NCI-H2029 (cell line): ENCODE results near the gene PTPRG.

ENCODE experiments used
- DNase-seq: peaks from one replicate; lab custom pipeline; 2025; lab: John Stamatoyannopoulos, UW

The PTPRG gene

DNA sequence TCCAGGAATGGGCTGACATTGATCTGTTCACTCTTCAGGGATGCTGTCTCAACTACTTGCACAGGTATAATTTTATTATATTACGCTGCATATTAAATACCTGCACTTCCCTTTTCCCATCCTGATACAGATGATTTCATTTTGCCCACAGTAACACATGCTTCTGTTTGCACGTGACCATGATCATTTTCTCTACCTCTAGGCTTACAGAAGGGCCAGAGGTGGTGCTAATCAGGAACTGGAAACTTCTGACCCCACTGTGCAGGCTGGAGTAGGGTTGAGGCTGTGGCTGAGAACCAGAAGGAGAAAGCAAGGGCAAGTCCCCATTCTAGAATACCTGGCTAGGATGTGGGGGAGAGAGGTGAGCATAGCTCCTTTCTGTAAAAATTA, 304.8 kb downstream of the PTPRG start:
- DNase-seq: no peak

DNA sequence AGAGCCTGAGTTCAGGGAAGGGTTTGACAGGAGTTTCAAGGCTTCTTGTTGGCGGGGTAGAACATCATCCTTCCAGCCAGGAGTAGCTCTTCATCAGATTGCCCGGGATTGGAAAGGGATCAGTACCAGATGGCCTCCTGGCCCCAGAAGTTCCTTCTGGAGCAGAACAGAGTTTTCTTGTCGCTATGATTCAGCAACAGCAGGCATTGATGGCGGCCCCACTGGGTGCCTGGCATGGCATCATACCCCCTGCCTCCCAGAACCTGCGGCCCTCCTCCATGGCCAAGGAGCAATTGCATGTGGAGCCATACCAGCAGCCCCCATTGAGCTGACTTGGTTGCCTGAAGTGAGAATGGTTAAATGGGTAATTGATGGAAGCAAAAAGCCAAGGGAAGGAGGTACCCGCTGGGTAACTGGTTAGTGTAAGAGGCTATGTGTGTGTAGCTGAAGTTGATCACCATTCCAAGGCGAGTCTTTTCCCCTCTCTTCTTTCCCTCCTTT, 305.6 kb downstream of the PTPRG start:
- no peak for DNase-seq

DNA sequence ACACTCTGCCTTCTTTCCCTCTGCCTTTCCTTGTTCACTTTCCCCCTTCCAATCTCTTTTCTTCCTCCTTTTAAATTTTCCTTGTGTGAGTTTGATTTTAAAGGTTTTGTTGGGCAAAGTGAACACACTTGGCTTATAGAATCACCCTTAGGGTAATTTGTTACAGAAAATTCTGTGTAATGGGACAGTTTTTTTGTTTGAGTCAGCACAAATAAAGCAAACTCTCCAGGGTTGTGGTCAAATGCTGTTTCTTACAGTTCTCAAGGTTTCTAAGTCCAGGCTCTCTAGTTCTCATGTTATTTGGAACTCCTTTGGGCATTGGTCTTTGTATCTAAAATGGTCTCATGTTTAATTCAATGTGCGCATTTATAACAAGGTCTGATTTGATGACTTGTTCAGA, 307.1 kb downstream of the PTPRG start:
- DNase-seq: no peak

DNA sequence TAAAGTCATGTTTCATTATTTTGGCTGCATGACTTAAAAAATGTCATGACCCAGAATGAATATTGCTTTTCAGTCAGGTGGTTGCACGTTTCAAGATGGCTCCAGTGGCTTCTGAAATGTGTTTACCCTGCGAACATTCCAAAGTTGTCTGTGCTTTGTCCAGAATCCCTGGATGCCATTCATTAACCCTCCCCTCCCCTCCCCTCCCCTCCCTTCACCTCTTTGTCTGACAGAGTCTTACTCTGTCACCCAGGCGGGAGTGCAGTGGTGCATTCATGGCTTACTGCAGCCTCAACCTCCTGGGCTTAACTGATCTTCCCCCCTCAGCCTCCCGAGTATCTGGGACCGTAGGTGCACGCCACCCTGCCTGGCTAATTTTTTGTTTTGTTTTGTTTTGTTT, 308.0 kb downstream of the PTPRG start:
- no peak for DNase-seq

DNA sequence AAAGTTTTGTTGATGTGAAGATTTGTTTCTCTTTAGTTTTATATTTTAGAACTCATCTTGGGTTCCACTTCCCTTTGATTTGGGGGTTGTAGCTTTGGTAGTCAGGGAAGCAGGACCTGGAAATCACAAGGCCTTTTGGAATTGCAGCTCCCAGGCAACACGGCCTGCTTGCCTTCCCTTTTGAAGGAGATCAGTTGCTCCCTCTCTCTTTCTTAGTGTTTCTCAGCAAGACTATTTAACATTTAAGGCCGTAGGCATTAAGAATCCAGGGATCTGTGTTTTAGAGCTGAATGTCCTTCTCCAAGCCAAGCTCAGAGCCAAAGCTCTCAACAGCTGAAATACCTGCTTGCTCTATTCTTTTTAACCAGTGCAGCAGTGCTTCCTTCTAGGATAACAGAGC, 310.3 kb downstream of the PTPRG start:
- no peak for DNase-seq

DNA sequence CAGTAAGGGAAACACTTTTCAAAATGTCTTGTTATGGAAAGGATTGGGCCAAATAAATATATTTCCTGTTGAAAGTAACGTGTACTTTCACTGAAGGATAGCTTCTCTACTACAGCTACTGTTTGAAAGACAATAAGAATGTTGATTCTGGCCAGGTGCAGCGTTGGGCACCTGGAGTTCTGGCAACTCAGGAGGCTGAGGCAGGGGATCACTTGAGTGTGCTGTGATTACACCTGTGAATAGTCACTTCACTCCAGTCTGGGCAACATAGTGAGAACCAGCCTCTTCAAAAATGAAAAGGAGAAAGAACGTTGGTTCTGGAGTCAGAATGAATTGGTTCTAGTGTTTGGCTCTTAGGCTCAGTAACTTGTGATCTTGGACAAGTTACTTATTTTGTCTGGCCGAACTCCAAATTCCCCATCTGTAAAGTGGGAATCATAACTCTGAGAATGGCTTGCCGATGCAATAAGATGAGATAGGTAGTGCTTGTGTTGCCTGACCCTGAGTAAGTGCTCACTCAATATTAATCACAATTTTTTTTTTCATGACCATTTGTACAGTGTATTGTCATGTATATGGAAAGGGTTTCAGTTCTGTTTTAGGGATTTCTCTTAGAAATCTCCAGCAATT, 310.8 kb downstream of the PTPRG start:
- DNase-seq: peak; percentile 66

DNA sequence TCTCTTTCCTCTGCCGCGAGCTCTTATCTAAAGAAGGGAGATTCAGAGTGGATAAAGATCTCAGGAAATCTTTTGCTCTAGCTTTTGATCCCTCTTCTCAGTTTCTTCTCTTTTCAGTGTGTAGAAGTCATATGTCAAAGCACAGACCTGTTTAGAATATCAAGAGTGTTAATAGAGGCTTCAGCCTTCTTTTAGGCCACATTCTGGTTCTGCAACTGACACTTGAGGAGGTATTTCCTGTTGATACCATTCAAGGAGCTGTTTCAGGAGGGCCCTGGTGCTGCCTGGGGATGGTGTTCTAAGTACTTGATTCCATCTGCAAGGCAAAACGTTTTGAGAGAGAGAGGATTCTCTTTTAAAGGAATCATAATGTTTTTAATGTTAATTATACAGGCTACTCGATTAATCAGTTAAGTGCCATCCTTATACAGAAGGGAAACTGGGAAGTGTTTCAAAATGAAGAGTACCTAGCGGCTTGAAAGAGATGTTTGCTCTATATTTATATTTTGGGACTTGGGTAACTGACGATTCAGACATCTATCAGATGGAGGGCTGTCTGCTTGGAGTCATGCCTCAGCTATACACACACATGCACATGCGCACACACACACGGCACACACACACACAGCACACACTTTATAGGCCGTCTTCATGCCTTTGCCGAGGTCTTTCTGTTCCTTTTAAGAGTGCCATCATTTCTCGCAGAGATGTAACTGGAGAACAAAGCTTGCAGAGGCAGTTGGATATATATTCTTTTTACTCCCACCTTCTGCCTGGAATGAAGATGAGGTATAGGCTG, 313.9 kb downstream of the PTPRG start:
- DNase-seq: peak; percentile 61

DNA sequence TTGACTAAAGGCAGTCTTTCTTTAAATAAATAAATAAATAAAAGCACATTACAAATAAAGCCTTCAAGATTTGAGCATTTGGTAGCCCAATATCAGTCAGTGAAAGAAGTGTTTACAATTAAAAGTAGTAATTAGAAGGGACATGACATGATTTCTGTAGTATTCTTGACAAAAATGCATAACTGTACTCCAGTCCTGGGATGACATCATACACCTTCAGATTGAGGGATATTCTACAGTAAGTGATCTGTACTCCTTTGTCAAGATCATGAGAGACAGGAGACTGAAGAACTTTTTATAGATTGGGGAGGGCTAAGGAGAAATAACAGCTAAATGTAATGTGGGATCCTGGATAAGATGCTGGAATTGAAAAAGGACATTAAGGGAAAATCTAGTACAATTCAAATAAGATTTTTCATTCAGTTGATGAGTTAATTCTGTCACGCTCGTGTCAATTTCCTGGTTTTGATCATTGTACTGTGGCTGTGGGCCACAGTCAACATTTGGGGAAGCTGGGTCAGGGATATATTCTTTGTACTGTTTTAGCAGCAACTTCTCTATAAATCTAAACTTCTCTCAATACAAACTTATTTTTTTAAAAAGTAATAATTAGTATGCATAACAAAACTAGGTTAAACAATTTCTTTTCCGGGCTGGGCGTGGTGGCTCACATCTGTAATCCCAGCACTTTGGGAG, 314.8 kb downstream of the PTPRG start:
- DNase-seq: no peak

DNA sequence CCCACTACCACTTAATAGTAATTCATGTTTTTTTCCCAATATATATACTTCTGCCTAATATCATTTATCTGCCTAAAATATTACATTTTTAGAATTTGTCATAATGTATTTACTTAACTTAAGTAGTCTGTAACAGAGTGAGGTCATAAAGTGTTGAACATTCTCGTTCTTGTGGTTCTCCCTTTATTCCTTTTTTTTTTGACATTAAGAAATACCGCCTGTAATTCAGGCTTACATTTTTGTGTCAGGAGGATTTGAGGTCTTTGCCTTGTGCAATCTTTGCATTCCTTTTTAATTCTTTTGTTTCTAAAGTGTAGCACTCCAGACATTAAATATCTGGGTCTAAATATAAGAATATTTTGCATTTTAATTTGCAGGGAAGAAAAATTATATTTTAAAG, 315.4 kb downstream of the PTPRG start:
- DNase-seq: no peak

DNA sequence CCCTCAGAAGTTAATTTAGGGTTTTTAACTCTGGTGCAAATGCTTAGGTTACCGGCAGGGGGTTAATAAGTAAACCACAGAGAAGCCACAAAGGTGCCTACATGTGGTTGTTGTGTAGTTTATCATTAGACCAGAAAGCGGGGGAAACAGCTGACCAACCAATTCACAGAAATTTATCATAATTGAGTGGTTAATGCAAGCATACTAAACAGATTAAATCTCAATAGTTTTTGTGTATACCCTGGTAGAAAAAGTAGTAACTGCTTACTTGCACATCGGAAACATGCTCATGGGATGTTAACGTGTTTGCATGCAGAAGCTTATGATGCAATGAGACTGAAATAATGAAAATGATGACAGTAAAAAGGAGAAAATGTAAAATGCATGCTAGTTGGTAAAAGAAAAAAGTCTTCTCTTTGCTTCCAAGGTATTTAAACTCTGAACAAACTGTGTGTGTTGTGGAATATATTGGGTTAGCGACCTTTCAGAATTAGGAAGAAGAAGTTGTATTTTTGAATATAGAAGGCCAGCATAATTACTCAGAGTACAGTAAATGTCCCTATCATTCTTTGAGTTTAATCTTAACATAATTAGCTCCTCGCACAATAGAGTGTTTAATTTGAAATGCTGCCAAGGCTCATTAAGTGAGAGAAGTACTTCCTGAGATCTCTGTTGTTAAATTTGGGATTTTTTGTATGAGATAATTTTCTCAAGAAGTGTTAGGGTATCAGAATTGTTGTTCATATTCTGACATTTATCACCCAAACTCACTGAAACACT, 316.2 kb downstream of the PTPRG start:
- no peak for DNase-seq

DNA sequence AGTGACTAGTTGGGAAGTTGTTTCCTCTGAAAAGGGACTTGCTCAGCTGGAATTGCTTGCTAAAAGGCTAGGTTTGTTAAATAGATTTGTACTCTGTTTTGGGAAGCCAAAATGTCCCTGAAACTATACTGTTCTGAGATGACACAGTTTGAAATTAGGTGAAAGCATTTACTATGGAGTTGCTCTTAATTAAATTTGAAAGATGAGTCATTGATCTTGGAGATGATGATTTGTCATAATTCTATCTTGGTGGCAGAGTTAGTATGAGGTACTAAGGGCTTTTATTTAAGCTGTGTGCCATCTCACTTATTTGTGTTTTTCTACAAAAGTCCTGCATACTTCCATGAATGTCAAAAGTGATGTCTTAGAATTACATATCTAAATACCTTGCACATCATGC, 320.9 kb downstream of the PTPRG start:
- DNase-seq: no peak

DNA sequence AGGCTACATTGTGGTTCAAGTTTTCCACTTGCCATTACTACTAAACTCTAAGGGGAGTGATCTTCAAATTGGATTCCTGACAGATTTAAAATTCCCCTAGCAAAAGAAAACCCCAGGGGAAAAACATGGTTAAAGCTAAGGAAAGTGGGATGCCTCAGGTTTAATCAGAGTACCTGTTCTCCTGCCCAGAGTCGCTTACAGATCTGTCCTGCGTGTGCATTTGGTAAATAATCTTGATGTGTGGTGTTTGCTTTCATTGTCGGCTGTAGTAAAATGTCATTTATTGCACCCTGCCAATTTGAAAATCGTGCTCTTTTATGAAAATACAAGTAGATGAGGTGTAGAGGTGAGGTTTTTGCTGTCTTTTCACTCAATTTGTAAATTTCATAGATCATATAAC, 323.4 kb downstream of the PTPRG start:
- DNase-seq: no peak

DNA sequence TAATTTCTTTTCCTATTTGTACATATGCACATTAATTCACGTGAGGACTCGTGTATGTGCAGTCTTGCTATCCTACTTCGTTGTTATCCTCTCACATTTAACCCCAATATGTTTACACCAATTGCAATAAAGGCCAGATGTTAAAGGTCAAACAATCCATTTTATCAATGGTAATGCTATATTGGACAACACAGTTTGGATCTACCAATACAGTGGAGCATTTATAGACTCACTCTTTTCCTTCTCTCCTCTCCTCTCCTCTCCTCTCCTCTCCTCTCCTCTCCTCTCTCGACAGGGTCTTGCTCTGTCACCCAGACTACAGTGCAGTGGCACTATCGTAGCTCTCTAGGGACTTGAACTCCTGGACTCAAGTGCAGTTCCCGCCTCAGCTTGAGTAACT, 324.0 kb downstream of the PTPRG start:
- no peak for DNase-seq

DNA sequence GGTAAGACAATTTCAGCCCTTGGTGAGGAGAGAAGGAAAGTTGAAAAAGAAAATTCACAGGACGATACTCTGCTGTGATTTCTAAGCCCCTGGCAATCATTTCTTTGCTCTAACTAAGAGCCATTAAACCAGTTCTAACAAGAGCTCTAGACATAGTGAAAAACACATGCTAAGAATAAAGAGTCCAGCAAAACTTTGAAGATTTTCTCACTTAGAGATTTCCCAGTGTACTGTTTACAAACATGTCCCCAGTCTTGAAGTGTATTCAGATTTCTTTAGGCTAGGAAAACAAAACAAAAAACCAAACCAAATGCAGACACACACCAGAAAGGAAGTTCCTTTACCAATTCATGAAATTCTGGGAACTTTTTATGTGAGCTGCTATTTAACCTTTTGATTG, 325.8 kb downstream of the PTPRG start:
- no peak for DNase-seq

DNA sequence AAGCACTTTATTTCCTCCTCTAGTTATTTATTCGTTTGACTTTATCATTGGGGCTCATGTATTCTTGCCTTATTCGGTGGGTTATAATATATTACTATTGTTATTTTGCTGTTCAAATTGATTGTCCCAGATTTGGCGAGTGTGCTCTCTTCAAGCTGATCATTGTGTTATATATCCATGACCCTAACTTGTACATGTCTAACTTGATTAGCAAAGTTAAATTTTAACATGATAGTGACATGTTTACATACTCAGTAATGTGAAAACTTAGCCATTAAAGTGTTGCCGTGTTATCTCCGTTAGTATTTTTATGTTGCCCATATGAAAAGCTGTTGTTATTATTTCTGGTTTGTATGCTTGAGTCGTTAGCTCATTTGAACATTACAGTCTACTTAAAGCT, 327.9 kb downstream of the PTPRG start:
- DNase-seq: no peak

DNA sequence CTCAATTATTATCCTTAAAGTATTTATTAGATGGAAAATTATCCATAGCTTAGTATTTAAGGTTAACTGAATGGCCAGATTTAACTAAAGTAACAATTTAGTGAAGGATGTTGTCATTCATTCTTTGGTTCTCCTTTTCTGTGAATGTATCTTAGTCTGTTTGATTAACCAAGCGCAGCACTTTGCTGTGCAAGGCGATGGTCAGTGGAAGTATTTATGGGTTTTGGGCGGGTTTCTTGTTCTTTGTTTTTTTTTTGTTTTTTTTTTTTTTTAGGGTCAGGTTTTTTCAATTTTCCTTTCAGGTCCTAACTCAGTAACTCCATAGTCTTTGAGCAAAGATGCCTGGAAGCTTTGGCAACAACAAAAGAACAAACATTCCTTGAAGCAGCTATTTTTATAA, 328.8 kb downstream of the PTPRG start:
- no peak for DNase-seq

DNA sequence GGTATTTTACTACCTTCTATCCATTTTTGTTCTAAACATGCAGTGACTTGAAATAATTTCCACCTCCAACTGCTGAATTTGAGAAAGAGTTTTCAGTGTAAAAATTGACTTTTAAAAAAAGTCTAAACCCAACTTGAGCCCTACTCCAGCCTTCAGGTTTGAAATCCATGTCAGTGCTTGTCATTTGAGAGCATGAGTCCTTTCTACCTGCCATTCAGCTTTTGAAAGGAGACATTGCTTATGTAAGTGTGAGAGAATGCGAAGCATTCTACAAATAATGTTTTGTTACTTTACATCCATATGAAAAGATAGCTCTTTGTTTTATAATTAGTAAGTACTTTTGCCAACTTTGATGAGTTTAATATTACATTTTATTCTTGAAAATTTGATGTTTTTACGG, 329.2 kb downstream of the PTPRG start:
- DNase-seq: no peak

DNA sequence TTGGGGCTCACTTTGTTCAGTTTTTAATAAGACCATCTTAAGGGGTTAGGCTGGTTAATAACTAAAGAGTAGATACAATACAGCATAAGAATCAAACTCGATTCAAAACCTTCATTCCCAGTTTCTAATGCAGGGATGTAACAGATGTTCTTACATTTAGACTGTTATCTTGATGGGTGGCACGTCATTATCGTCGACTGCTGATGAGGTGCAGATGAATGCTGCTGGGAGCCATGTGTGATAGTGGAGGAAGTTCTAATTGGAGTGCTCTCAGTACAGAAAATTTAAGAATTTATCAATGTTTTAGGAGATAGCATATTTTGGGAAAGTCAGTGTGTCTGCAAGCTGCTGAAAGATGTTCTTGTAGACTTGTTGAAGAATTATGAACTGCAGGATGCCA, 331.5 kb downstream of the PTPRG start:
- DNase-seq: no peak

DNA sequence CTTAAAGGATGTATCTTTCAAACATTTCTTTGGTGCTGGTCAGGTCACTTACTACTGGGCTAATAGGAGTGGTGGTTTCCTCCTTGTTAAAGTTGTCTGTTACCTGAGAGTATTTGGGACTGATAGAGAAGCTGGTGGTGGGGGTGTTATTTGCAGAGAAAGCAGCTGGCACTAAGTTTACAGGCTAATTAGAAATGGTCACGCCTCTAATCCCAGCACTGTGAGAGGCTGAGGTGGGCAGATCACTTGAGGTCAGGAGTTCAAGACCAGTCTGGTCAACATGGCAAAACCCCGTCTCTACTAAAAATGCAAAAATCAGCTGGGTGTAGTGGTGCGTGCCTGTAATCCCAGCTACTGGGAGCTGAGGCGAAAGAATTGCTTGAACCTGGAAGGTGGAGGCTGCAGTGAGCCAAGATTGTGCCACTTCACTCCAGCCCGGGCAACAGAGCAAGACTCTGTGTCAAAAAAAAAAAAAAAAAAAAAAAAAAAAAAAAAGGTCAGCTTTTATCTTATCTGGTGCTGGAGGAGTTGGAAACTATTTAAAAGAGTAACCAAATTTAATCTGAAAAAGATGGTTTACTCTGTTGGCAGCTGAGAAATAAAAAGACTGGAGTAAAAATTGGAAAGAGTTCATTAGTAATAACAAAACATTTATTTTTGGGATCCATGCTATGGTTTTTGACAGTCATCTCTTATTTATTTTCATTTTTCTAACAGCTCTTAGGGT, 332.6 kb downstream of the PTPRG start:
- DNase-seq: no peak

DNA sequence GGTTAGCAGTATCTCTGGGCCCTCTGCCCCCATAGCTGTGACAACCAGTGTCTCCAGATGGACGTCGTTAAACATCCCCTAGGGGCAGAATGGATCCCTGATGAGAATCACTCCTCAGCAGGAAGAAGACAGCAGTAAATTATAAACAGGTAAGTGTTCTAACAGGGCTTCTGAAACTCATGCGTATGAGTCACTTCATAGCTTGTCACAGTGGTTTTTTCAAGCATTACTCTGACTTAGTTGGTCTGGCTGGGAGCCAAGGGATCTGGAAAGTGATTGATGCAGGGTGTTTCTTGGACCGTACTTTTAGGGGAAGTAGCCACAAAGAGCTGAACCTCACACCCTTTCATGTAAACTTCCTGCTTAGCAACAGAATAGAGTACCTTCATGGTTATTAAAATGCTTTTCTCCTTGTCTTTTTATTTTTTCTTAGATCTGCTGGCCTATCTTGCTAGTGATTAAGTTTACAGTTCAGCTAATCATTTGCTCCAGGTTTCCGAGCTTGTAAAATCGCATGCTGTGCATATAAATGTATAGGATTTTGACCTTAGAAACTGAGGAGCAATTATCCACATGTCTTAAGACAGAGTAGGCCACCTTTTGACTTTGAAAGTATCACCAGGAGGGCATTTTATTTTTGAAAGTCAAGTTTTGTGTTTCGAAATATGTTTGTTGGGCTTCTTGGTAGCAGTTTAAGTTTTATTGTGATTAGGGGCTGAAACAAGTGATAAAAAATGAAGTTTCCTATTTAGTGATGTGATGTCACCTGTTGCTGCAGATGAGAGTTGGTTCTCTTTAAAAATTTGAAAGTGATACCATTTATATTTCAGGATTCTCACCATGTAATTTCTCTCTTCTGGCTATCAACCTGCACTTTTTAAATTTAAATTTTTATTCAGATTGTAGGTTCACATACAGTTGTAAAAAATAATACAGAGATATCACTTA, 333.9 kb downstream of the PTPRG start:
- no peak for DNase-seq

DNA sequence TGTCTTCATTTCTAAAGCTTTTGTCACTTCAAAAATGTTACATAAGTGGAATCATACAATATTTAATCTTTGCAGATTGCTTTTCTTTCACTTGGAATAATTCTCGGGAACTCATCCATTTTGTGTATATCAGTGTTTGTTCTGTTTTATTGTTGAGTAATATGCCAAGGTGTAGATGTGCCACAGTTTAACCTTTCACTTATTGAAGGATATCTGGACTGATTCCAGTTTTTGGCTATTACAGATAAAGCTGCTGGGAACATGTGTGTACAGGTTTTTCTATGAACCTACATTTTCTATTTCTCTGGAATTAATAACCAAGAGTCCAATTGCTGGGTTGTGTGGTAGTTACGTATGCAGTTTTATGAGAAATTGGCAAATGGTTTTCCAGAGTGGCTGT, 334.9 kb downstream of the PTPRG start:
- DNase-seq: no peak
